KOPT-K1 (cell line): Measurements from ENCODE around the gene CDKL4.
A peak's percentile ranks its signal among the peaks of the same experiment; 100 is the strongest.

Experiments used
- H3K27ac ChIP-seq: fragments of 200-600 bp; sonication (generic); 2 replicates; pipeline ENCODE4 v1.5.1; 2016; ENCODE audit warnings: antibody characterized with exemption, mild to moderate bottlenecking, low read depth, low read length; ENCODE audit not compliant: poor library complexity, severe bottlenecking
- H3K36me3 ChIP-seq: fragments of 200-600 bp; sonication (generic); 2 replicates; pipeline ENCODE4 v1.5.1; 2017; ENCODE audit warnings: antibody characterized with exemption, mild to moderate bottlenecking, low read length, moderate library complexity; ENCODE audit not compliant: insufficient read depth
- H3K9me3 ChIP-seq: fragments of 200-600 bp; sonication (generic); 2 replicates; pipeline ENCODE4 v1.5.1; 2017; ENCODE audit warnings: antibody characterized with exemption, low read length, mild to moderate bottlenecking; ENCODE audit not compliant: insufficient read depth, poor library complexity, severe bottlenecking

CDKL4 gene

DNA sequence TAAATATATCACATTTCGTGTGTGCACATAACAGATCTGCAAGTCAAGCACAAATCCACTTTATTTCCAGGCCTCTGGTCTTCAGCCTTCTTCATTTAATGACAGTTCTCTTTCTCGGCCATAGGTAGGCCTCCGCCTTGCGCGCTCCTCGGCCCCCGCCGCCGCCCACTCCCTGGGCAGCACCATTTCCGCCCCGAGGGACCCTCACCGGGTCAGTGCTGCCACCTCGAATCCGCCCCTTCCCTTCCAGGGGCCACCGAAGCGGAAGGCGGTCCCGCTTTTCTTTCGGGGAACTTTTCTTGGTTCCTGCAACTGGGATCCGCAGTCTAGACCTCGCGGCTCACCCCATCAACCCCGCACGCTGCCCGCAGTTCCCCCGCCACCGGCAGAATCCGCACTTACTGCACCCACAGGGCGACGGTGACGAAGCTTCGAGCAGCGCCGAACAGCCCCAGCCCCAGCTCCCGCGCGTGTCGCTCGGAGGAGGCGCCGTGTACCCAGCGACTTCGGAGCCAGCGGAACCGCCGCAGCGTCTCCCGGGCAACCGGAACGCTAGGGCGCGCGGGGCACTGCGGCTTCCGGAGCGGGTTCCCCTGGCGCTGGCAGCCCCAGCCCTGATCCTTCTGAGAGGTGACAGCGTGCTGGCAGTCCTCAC is at the start of gene CDKL4:
TSS of gene CDKL4 (minus strand) at position 502 of the 655 bp plus-strand sequence.
- Histone ChIP-seq H3K9me3 (no peaks in the 10 kb centered on the region), H3K27ac (peak within 1 kb of the TSS; percentile 41), H3K36me3 (peaks cover 4% of the 10 kb centered on the region; the same call in 1 of the 2 replicates)

DNA sequence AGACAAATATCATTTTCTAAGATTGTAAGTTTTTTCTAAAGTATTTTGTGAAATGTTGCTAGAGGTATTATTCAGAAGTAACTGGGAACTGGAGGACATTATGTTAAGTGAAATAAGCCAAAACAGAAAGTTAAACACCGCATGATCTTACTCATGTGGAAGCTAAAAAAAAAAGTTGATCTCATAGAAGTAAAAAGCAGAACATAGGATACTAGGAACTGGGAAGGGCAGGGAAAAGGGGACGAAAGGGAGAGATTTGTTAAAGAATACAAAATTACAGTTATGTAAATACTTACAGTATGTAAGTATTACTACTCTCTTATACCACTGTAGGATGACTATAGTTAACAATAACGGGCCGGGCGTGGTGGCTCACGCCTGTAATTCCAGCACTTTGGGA is 46.7 kb upstream of the CDKL4 start:
- no peak overlapping the region for H3K27ac ChIP-seq
- H3K36me3 ChIP-seq = peaks cover 62% of the 10 kb centered on the region
- H3K9me3 ChIP-seq = no peaks in the 10 kb centered on the region

DNA sequence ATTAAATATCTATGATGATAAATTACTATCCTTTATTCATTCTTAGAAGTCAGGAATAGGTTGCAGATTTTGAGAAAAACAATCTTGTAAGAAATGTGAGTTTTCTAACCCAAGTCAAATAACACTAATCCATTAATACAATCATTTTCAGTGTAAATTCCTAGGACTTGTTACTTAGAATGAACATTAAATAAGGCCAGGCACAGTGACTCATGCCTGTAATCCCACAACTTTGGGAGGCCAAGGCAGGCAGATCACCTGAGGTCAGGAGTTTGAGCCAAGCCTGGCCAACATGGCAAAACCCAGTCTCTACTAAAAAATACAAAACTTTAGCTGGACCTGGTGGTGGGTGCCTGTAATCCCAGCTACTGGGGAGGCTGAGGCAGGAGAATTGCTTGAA is 45.8 kb upstream of the CDKL4 start:
- Histone ChIP-seq H3K27ac (no peak overlapping the region), H3K36me3 (peaks cover 67% of the 10 kb centered on the region), H3K9me3 (no peaks in the 10 kb centered on the region)

DNA sequence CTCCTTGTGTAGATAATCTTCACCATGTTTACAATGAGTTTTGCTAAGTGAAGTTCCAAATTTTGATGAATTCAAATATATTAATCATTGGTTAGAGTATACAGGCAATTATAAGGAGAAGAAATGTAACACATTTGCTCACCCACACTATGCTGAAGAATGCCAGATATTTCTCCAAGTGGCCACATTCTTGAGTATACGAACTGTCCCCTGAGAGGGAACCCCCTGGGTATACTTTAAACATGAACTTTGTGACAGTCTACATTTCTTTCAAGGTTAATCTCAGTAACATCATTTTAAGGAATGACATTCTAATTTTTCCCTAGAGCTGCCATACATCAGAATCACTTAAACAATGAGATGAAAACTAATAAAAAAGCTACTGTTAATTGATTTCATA is 39.8 kb upstream of the CDKL4 start:
- Histone ChIP-seq H3K36me3 (peaks cover 53% of the 10 kb centered on the region), H3K27ac (no peak overlapping the region), H3K9me3 (no peaks in the 10 kb centered on the region)

DNA sequence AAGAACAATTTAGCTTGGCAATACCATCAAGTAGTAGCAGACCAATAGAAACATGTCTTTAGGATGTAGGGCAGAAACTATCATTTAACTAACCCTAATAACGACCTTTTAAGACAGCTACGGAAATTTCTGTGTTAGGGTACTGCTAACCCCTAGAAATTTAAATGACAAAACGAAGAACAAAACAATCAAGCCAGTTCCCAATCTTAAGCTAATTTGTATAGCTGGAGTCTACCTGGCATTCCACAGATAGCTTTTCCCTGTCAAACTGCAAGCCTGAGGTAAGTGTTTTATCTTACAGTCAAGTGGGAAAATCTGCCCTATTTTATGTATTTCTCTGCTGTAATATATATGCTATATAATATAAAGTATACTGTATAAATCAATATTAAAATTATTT is 37.6 kb upstream of the CDKL4 start:
- peaks cover 51% of the 10 kb centered on the region for H3K36me3 ChIP-seq
- no peaks in the 10 kb centered on the region for H3K9me3 ChIP-seq
- H3K27ac ChIP-seq = no peak overlapping the region

DNA sequence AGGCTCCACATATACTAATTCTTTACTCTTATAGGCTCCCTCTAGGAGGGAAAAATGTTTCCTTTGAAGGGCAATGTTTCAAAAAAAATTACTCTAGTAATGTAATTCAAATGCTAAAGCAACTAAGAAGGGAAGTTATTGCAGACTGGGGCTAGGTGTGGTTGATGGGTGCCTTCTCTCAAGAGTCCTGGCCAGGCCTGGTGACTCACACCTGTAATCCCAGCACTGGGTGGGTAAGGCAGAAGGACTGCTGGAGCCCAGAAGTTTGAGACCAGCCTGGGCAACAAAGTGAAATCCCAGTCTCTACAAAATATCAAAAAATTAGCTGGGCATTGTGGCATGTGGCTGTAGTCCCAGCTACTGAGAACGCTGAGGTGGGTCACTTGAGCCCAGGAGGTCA is 31.2 kb upstream of the CDKL4 start:
- H3K36me3 ChIP-seq = peaks cover 56% of the 10 kb centered on the region
- no peaks in the 10 kb centered on the region for H3K9me3 ChIP-seq
- H3K27ac ChIP-seq = no peak overlapping the region

DNA sequence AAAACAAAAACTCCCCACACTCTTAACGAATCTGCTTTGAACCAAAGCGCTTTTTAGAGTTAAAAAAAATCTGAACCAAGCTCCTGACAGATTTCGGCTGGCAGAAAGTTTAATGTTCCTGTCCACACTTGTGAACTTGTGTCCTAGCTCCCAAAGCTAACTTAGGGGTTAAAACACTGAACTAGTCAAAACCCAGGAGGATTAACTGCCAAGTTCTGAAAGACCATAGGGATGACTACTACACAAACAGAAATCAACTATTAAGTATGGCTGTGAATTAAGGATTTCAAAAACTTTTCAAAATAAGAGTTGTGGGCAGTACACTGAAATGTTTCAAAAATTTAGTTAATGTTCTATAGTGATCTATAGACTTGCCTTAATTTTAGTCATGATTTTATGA is 26.2 kb upstream of the CDKL4 start:
- H3K9me3 ChIP-seq = no peaks in the 10 kb centered on the region
- peaks cover 32% of the 10 kb centered on the region for H3K36me3 ChIP-seq
- H3K27ac ChIP-seq = no peak overlapping the region

DNA sequence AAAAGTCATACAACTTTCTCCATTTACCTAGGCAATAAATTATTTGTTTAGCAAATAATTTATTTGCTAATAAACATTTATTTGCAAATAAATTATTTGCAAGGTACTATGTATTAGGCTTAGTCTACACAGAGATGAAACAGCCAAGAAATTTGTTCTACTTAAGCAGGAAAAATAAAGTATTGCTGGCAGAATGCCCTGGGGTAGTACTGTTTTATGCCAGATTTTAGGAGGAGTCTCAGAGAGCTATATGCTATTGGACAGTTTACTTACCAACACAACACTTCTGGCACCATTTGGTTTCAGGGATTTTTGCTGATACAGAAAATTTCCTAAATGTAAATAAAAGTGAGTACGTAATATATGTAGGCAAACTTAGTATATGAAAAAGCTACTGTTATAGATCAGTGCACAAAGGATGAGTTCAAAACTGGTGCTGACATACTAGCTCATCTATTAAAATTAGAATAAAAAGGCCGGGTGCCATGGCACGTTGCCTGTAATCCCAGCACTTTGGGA is 23.2 kb upstream of the CDKL4 start:
- no peak overlapping the region for H3K27ac ChIP-seq
- H3K36me3 ChIP-seq = peaks cover 30% of the 10 kb centered on the region
- H3K9me3 ChIP-seq = no peaks in the 10 kb centered on the region

DNA sequence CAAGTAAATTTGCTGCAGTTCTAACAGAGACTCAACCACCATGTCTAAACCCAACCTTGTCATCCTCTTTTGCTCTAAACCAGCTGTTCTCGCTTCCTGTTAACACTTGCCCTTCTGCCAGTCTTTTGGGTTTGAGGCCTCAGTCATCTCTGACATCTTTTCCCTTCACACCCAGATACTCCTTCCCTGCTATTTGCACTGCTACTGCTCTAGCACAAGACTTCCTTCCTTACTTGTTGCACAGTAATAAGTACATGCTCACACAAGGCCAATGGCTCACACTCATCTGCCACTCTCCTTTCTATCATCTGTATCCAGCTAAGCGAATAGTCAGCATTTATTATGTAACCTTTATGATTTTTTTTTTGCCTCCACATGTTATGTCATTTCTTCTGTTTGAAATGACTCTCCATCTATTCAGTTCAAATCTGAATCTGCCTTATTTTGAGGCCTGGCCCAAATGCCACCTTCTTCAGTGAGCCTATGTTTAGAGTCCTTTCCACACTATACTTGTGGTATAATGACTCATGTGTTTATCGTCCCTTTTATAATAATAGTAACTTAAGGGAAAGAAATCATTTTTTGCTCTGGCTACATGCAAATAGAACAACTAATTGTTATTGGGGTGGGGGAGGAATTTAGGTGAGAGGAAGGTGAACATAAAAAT is 22.5 kb upstream of the CDKL4 start:
- Histone ChIP-seq H3K27ac (no peak overlapping the region), H3K36me3 (peaks cover 23% of the 10 kb centered on the region), H3K9me3 (no peaks in the 10 kb centered on the region)

DNA sequence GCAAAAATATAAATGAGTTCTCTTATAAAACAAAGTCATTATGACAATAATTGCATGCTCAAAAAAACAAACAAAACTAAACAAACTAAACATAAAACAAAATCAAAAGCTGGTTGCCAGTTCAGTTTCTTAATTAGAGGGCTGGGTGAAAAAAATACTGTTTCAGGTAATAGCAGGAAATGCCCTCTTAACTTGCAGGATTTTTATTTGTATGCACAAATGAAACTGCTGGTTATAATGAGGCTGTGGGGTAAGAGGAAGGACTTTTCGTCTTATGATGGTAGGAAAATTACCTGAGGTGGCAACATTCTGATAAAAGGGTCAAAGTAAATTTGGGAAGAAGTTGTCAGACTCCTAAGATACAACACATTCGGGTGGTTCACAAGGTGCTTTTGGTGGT is 21.5 kb upstream of the CDKL4 start:
- H3K9me3 ChIP-seq = no peaks in the 10 kb centered on the region
- H3K27ac ChIP-seq = no peak overlapping the region
- H3K36me3 ChIP-seq = peaks cover 27% of the 10 kb centered on the region

DNA sequence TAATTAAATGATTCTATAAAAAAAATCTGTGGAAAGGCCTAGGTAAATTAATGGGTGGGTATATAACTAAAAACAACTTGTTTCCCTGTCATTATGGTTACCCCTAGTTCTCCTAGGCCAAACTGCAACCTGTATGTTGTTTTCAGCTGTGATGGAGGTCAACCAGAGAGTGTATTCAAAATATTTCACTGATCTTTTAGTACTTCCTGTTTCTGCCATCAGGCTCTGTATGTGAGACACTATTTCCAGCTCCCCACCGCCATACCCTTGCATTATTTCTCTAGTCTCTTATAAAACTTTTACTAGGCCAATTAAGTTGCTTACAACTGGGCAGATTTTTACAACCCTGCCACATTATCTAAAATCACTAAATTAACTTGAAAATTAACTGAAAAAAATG is 21.0 kb upstream of the CDKL4 start:
- Histone ChIP-seq H3K36me3 (peaks cover 27% of the 10 kb centered on the region), H3K9me3 (no peaks in the 10 kb centered on the region), H3K27ac (no peak overlapping the region)

DNA sequence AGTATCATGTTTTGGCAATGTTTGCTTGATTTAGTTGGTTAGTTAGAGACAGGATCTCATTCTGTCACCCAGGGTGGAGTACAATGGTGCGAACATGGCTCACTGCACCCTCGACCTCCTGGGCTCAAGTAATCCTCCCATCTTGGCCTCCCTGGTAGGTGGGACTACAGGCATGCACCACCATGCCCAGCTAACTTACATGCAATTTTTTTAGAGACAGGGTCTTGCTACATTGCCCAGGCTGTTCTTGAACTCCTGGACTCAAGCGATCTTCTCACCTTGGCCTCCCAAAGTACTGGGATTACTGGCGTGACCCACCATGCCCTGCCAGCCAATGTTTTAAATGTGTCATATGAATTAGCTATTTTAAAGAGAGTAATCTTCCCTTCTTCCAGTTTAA is 16.3 kb upstream of the CDKL4 start:
- peaks cover 53% of the 10 kb centered on the region for H3K36me3 ChIP-seq

DNA sequence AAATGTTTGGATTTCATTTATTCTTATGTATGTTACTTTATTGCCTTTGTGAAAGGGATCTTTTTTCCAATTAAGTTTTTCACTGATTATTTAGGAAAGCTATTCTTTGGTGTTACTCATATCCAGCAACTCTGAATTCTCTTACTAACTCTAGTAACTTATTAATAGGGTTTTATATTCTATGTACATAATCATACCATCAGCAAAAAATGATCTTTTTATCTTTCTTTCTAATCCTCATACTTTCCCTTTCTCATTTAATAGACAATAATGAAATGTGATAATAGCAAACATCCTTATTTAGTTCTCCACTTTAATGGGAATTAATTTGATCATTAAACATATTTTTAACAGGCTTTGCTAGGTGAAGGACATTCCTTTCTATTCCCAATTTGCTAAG is 12.3 kb upstream of the CDKL4 start:
- peaks cover 80% of the 10 kb centered on the region for H3K36me3 ChIP-seq
- no peak overlapping the region for H3K27ac ChIP-seq
- peaks cover 18% of the 10 kb centered on the region for H3K9me3 ChIP-seq

More for the DNA sequence above, 16.3 kb upstream of the CDKL4 start:
- Histone ChIP-seq H3K9me3 (peaks cover 4% of the 10 kb centered on the region), H3K27ac (no peak overlapping the region)

DNA sequence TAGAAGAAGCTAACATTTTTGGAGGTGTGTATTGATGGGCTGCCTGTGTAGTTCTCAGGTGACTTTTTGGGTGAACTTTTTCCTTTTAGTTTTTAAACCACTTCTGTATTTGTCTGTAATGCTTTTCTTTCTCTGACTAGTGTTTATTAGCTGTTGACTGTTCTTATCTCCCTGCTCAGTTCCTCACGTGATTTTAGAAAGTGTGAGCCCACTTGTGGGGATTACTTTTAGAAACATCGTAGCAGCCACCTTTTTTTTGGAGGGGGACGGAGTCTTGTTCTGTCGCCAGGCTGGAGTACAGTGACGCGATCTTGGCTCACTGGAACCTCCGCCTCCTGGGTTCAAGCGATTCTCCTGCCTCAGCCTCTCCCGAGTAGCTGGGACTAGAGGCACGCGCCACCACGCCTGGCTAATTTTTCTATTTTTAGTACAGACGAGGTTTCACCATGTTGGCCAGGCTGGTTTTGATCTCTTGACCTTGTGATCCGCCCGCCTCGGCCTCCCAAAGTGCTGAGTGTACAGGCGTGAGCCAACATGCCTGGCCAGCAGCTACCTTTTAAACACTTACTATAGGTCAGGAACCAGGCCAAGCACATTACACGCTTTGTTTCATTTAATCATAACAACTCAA is 9.2 kb upstream of the CDKL4 start:
- Histone ChIP-seq H3K36me3 (peaks cover 69% of the 10 kb centered on the region), H3K27ac (no peak overlapping the region), H3K9me3 (peaks cover 25% of the 10 kb centered on the region)

DNA sequence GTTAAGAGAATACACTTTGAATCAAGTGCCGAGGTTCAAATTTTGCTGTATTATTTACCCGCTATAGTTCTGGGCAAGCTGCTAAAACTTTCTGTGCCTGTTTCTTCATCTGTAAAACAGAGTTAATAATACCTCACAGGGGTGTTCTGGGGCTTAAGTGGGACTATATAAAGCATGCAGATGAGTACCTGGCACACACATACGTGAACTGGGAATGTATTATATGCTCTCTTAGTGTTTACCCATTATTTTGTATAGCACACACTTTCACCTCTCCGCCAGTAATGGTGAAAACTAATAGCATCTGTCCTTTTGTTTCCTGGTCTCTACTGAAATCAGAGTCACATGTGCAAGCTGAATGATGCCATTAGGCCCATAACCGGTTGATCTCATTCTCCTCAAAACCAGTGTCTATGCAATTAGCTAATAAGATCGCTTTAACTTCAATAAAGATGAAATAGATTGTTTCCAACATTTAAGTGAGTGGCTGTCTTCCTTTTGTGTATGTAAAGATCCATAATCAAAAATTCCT is 3.8 kb upstream of the CDKL4 start:
- H3K27ac ChIP-seq = no peak overlapping the region
- H3K36me3 ChIP-seq = peaks cover 32% of the 10 kb centered on the region
- H3K9me3 ChIP-seq = peaks cover 20% of the 10 kb centered on the region
